ENCODE measurements around the gene FRY. TPM values are rescaled to one million over a fixed set of nuclear protein-coding genes. Genes with fewer than 3 reads are reported as not detected.

The FRY gene
- polyA plus RNA-seq, 1 experiment: 24.6 TPM

DNA sequence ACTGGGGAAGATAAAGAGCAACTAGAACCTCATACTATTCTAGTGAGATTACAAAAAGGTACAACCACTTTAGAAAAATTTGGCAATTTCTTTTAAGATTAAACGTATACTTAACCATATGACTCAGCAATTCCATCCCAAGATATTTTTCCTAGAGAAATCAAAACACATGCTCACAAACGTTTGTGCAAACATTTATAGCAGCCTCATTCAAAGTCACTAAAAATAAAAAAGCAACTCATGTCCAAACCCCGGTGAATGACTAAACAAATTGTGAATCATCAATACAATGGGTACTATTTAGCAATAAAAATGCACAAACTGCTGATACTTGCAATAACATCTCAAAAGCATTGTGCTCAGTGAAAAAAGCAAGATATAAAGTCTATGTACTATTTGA, 121.5 kb downstream of the FRY start:
- H3K27ac ChIP-seq (ENCODE audit: low read depth, low read length): peak overlapping the region; percentile 53
- DNase-seq (ENCODE audit: low read depth, low spot score): peak; percentile 36

DNA sequence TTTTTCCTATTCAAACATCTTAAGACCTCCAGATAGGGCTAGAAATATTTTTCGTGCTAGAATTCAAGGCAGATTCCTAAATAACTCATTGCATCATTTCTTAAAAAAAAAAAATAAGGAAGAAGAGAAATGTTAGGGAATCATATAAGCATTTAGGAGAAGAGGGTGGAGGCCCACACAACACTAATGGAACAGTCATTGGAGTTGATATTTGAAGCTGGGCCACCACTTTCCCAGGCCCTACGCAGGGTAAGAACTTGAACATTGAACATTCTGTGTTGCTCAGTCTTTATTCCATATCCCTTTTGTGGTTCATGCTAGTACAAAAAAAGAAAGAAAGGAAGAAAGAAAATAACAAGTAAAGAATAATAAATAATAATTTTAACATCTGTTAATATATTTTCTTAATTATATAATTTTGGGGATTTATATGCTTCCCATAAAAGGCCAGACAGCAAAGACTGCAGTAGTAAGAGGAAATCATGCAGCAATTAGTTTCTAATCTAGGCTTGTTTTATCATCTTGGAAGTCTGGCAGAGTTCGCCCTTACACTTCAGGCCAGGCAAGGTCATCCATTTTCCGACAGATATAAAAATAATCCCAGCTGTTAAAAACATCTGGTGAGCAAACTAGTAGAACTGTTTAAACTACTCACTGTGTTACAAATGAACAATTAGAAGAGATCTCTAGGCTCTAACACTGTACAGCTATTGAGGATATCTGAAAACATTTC, 127.7 kb downstream of the FRY start:
- no peaks in the 10 kb centered on the region for H3K9me3 ChIP-seq (ENCODE audit: control insufficient read depth, insufficient read depth, low read length)
- CTCF ChIA-PET: interaction anchor here (0.6 to 2.9 kb wide), 3 partner anchors 50 to 249 kb away, joined by 3 to 9 read pairs (median 4); no protein-coding TSS in a partner anchor
- H3K4me3 ChIP-seq (ENCODE audit: low read depth, low read length): no peak overlapping the region
- no peaks in the 10 kb centered on the region for H3K27me3 ChIP-seq (ENCODE audit: control insufficient read depth, insufficient read depth, low read length)
- no peak for DNase-seq (ENCODE audit: low read depth, low spot score)
- POLR2A ChIA-PET: no interaction called here
- TF ChIP-seq, protein P1, sequence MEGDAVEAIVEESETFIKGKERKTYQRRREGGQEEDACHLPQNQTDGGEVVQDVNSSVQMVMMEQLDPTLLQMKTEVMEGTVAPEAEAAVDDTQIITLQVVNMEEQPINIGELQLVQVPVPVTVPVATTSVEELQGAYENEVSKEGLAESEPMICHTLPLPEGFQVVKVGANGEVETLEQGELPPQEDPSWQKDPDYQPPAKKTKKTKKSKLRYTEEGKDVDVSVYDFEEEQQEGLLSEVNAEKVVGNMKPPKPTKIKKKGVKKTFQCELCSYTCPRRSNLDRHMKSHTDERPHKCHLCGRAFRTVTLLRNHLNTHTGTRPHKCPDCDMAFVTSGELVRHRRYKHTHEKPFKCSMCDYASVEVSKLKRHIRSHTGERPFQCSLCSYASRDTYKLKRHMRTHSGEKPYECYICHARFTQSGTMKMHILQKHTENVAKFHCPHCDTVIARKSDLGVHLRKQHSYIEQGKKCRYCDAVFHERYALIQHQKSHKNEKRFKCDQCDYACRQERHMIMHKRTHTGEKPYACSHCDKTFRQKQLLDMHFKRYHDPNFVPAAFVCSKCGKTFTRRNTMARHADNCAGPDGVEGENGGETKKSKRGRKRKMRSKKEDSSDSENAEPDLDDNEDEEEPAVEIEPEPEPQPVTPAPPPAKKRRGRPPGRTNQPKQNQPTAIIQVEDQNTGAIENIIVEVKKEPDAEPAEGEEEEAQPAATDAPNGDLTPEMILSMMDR (IDR thresholded peaks at IDR 0.05; ENCODE audit: low read depth, low read length): no peak
- H3K27ac ChIP-seq (ENCODE audit: low read depth, low read length): no peak overlapping the region

More for the DNA sequence above, 121.5 kb downstream of the FRY start:
- Histone ChIP-seq H3K27me3 (ENCODE audit: control insufficient read depth, insufficient read depth, low read length) (no peaks in the 10 kb centered on the region), H3K9me3 (ENCODE audit: control insufficient read depth, insufficient read depth, low read length) (no peaks in the 10 kb centered on the region), H3K4me3 (ENCODE audit: low read depth, low read length) (no peak overlapping the region)
- ChIA-PET CTCF (no interaction called here), POLR2A (no interaction called here)
- TF ChIP-seq, protein P1 (IDR thresholded peaks at IDR 0.05; ENCODE audit: low read depth, low read length): no peak

DNA sequence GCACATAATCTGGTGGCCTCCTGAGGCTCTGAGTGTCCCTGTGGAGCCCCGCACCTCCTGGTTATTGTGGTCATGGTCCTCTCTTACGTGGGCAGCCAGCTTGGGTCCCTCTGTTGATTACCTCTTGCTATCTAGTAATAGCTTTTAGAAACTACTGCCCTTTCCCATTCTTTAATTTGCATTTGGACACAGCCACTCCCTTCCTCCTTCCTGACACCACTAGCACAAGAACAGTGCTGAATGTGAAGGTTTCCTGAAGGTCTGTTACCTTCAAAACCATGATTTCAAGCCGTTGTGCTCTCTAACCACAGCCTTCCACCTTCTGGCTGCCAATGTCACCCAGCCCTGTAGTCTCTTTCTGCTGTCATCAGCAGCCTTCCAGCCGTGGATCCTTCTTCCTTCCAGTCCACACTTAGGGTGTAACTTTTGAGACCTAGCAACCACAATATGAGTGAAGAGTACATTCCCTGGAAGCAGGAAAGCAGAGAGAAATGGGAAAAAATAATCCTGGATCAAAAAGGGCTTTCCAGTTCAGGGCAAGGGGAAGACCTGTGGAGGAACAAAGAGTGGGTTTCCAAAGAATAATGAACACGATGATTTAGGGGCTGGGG, 130.9 kb downstream of the FRY start:
- Histone ChIP-seq H3K27ac (ENCODE audit: low read depth, low read length) (no peak overlapping the region), H3K4me3 (ENCODE audit: low read depth, low read length) (no peak overlapping the region), H3K9me3 (ENCODE audit: control insufficient read depth, insufficient read depth, low read length) (no peaks in the 10 kb centered on the region), H3K27me3 (ENCODE audit: control insufficient read depth, insufficient read depth, low read length) (no peaks in the 10 kb centered on the region)
- CTCF ChIA-PET: interaction anchor here (3.8 kb wide), 1 partner anchor 252 kb away, joined by 28 read pairs; no protein-coding TSS in a partner anchor
- TF ChIP-seq, protein P1 (IDR thresholded peaks at IDR 0.05; ENCODE audit: low read depth, low read length): no peak
- POLR2A ChIA-PET: no interaction called here
- DNase-seq (ENCODE audit: low read depth, low spot score): no peak

DNA sequence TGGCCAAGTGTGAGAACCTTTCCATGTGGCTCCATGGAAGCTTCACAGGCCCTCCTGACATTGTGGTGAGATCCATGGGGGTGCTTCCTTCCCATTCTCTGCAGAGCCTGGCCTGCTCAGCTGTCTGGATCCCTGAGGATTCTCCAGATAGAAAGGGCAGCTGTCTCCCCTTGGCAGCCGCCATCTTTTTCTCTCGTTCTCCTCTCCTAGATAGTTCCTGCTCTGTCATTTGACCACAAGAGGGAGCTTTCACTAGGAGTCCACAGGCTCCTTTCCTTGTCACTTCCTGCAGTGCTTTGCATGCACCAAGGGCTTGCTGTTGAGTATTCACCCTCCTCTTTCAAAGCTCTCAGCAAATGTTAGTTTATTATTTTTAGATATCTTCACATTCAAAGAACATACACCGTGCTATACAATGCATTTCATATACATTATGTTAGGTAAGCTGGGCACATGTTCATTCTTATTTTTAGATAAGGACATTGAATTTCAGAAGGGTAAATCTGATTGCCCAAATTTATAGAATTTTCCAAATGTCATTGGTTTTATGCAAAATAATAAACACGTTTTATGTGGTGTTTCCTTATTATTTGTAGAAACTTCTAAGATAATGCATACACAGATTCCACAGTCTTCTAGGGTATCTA, 133.2 kb downstream of the FRY start:
- Histone ChIP-seq H3K4me3 (ENCODE audit: low read depth, low read length) (no peak overlapping the region), H3K9me3 (ENCODE audit: control insufficient read depth, insufficient read depth, low read length) (no peaks in the 10 kb centered on the region), H3K27ac (ENCODE audit: low read depth, low read length) (no peak overlapping the region), H3K27me3 (ENCODE audit: control insufficient read depth, insufficient read depth, low read length) (no peaks in the 10 kb centered on the region)
- peak; percentile 20 for DNase-seq (ENCODE audit: low read depth, low spot score)
- POLR2A ChIA-PET: interaction anchor here (2.2 kb wide), 1 partner anchor 47 kb away, joined by 7 read pairs; no protein-coding TSS in a partner anchor
- TF ChIP-seq, protein P1 (IDR thresholded peaks at IDR 0.05; ENCODE audit: low read depth, low read length): peak; percentile 73
- CTCF ChIA-PET: interaction anchor here (0.7 to 3.8 kb wide), 34 partner anchors 8 to 866 kb away, joined by 3 to 28 read pairs (median 4); partner anchors contain the start of genes BRCA2 and ZAR1L

Data from AG04450 (cell line).